ENCODE data around the gene ZNF575. TPM values are rescaled to one million over a fixed set of nuclear protein-coding genes. Genes with fewer than 3 reads are reported as not detected.

The ZNF575 gene
- total and polyA plus RNA-seq, 4 experiments from 2014 or later: 2.1 to 11.8 (median 7.3) TPM

DNA sequence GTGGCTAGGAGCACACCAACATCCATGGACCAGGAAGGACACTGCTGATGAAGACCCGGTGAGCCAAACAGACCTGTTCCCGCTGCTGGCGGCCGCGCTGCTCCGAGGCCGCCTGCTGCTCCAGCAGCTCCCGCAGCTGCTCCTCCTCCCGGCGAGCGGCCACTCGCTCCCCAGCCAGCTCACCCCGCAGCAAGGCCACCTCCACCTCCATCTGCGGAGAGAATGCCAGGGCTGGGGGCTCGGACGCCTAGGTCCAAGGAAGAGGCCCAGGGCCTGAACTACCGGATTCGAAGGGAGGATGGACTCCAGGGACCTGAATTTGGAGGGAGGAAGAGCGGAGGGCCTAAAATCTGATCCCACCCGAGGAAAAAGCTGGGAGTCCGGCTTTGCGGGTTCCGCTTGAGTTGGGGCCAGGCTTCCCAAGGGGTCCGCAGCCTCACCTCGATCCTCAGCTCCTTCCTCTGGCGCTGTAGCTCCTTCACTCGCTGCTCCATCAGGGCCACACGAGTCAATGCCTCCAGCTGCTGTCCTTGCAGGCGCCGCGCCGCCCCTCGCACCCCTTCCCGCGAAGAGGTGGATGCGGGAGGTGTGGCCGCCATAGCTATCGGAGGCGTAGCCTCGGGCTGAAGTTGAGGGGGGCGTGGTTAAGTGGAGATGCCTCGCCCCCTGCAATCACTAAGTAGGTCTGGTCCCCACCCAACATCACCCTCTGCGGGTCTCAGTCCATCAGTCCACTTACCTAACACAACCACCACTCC lies 31.1 kb upstream of the ZNF575 start:
- Mint-ChIP-seq H3K9me3 (no peaks in the 10 kb centered on the region), H3K36me3 (peaks cover 18 to 38% of the 10 kb centered on the region in 2 donors), H3K4me1 (peaks cover 19 to 51% (median 36%) of the 10 kb centered on the region in 4 donors), H3K27ac (peak overlapping the region in 4 of 7 donors; percentile 22 to 98 (median 42)), H3K27me3 (no peaks in the 10 kb centered on the region), H3K4me3 (peak overlapping the region in 1 of 8 donors; percentile 46)
- Histone ChIP-seq H3K36me3 (ENCODE audit: insufficient read depth, low read length) (no peaks in the 10 kb centered on the region), H3K27me3 (ENCODE audit: insufficient read depth, low read length) (no peaks in the 10 kb centered on the region), H3K4me3 (ENCODE audit: low read length in 2 of 2) (no peak overlapping the region), H3K27ac (ENCODE audit: low read depth, low read length) (no peak overlapping the region), H3K4me1 (ENCODE audit: insufficient read depth, low read length) (peaks cover 22% of the 10 kb centered on the region), H3K9me3 (ENCODE audit: control insufficient read depth in 1 of 2, low read length in 2 of 2) (no peaks in the 10 kb centered on the region)
- ChIA-PET CTCF (ENCODE audit: partially characterized antibody) (interaction anchor here (0.5 to 2.3 kb wide), 6 partner anchors 12 to 68 kb away, joined by 3 to 12 read pairs (median 3); partner anchors contain the start of gene ZNF575), POLR2A (ENCODE audit: partially characterized antibody) (interaction anchor here (0.6 to 4.7 kb wide), 4 partner anchors 9 to 118 kb away, joined by 3 to 107 read pairs (median 3); partner anchors contain the start of genes LYPD3 and ZNF428)
- no peak for DNase-seq
- intact Hi-C loops (cut with micrococcal nuclease): no loop called here

DNA sequence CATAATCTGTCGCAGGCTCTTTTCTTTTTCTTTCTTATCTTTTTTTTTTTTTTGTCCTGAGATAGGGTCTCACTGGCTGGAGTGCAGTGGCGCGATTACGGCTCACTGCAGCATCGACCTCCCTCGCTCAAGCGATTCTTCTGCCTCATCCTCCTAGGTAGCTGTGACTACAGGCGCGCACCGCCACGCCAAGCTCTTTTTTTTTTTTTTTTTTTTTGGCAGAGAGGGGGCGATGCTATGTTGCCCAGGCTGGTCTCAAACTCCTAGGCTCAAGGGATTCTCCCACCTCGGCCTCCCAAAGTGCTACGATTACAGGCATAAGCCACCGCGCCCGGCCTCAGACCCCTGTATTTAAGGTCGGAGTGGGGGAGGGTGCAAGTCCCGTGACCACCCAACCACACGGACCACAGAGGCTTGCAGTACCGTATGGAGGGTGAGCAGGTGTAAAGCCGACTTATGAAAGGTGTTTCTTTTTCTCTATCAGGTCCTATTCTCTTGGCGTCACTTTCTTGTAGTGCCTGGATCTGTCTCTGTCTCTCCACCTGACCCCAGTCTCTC lies 30.5 kb upstream of the ZNF575 start:
- CTCF ChIA-PET (ENCODE audit: partially characterized antibody): interaction anchor here (0.5 to 2.9 kb wide), 4 partner anchors 30 to 68 kb away, joined by 3 to 19 read pairs (median 8); partner anchors contain the start of genes LYPD3 and ZNF575
- Histone ChIP-seq H3K27ac (ENCODE audit: low read depth, low read length) (no peak overlapping the region), H3K27me3 (ENCODE audit: insufficient read depth, low read length) (no peaks in the 10 kb centered on the region), H3K9me3 (ENCODE audit: control insufficient read depth in 1 of 2, low read length in 2 of 2) (no peaks in the 10 kb centered on the region), H3K4me1 (ENCODE audit: insufficient read depth, low read length) (peaks cover 22% of the 10 kb centered on the region), H3K36me3 (ENCODE audit: insufficient read depth, low read length) (no peaks in the 10 kb centered on the region), H3K4me3 (ENCODE audit: low read length in 2 of 2) (no peak overlapping the region)
- peaks cover 15 to 37% of the 10 kb centered on the region in 2 donors for H3K36me3 Mint-ChIP-seq
- peaks cover 19 to 51% (median 36%) of the 10 kb centered on the region in 4 donors for H3K4me1 Mint-ChIP-seq
- POLR2A ChIA-PET (ENCODE audit: partially characterized antibody): interaction anchor here (0.6 to 4.7 kb wide), 4 partner anchors 9 to 117 kb away, joined by 3 to 107 read pairs (median 3); partner anchors contain the start of genes LYPD3 and ZNF428
- no peak for DNase-seq
- no peaks in the 10 kb centered on the region for H3K9me3 Mint-ChIP-seq
- H3K4me3 Mint-ChIP-seq: peak overlapping the region; percentile 31 to 98 (median 92)
- no peaks in the 10 kb centered on the region for H3K27me3 Mint-ChIP-seq
- peak overlapping the region; percentile 95 to 100 (median 98) for H3K27ac Mint-ChIP-seq
- intact Hi-C loops (cut with micrococcal nuclease): no loop called here

DNA sequence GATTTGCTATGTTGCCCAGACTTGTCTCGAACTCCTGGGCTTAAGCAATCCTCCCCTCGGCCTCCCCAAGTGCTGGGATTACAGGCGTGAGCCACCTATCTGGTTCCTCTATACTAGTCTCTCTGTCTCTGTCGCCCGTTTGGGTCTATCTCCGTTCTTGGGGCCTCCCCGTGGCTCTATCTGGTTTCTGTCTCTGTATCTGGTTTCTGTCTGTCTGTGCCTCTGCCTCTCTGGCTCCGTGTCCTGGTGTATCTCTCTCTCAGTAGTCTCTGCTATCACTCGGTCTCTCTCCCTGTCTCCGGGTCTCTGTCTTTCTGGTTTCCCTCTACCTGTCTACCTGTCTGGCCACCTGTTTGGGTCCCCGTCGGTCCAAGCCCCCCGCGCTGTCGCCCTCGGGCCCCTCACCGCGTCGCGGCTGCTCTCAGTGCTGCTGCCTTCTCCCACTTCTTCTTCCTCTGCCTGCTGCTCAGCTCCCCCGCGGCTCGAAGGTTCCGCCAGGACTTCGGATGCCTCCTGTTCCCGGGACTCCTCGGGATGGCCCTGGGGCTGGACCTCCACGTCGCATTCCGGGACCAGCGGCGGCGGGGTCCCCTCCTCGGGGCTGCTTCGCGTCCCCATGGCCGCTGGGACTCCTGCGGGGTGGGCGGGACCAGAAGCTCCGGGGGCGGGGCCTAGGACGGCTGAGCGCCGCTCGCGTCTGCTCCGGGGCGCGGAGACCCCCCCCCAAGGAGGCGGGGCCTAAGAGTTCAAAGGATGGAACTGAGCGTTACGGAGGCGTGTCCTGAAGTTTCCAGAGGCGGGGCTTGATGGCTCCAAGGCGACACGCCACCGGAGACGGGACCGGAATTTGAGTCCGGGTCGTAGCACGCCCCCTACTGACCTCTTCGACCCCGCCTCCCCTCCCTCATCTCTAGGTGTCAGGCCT lies 29.2 kb upstream of the ZNF575 start:
- Histone ChIP-seq H3K4me1 (ENCODE audit: insufficient read depth, low read length) (peaks cover 22% of the 10 kb centered on the region), H3K4me3 (ENCODE audit: low read length in 2 of 2) (peak overlapping the region; percentile 73 to 74), H3K9me3 (ENCODE audit: control insufficient read depth in 1 of 2, low read length in 2 of 2) (no peaks in the 10 kb centered on the region), H3K27ac (ENCODE audit: low read depth, low read length) (peak overlapping the region; percentile 89), H3K27me3 (ENCODE audit: insufficient read depth, low read length) (no peaks in the 10 kb centered on the region), H3K36me3 (ENCODE audit: insufficient read depth, low read length) (peaks cover 10% of the 10 kb centered on the region)
- POLR2A ChIA-PET (ENCODE audit: partially characterized antibody): interaction anchor here (0.6 to 4.7 kb wide), 31 partner anchors 9 to 250 kb away, joined by 3 to 107 read pairs (median 5); partner anchors contain the start of genes IRGQ, LYPD3, SMG9 and ZNF575
- Mint-ChIP-seq H3K27me3 (no peaks in the 10 kb centered on the region), H3K36me3 (peaks cover 19 to 34% of the 10 kb centered on the region in 2 donors), H3K4me3 (peak overlapping the region; percentile 91 to 98 (median 94)), H3K27ac (peak overlapping the region; percentile 95 to 100 (median 98)), H3K9me3 (no peaks in the 10 kb centered on the region), H3K4me1 (peaks cover 16 to 51% (median 34%) of the 10 kb centered on the region in 4 donors)
- CTCF ChIA-PET (ENCODE audit: partially characterized antibody): interaction anchor here (0.6 to 3.9 kb wide), 12 partner anchors 9 to 90 kb away, joined by 3 to 34 read pairs (median 4); partner anchors contain the start of gene LYPD3
- intact Hi-C loops (cut with micrococcal nuclease): loop anchor here (1.0 to 2.0 kb wide), 6 partner anchors 15 to 72 kb away; partner anchors contain the start of genes PINLYP, XRCC1 and ZNF575
- DNase-seq: peak; percentile 96 to 99 (median 97)

DNA sequence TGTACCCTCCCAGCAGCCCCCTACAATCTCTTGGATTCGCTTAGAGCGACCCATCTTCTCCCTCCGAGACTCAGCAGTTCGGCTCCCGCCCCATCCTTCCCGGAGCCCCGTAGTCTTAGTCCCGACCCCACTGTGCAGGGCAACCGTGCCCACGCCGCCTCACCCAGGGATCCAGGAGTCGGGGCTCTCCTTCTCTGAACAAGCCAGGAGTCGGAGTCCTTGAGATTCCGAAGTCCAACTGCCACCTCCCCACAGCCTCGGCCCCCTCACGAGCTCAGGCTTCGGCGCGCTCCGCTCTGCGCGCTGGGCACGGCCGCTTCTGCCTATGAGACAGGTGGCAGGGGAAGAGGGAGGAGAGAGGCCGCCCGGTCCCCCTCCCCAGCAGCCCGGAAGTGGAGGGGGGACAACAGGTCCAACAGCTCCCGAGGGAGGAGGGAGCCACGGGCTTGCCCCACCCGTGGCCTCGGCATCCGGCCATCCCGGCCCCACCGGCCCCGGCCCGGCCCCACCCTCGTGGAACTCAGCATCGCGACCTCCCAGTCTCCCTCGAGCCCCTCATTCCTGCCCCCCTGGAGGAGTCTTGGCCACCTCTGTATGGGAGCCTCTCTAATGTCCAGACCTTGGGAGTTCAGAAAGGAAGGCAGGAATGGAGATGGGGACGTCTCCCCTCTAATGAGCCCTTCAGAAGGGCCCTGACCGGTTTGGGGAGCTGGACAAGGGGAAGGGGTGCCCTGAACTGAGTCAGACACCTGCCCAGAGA lies 28.4 kb upstream of the ZNF575 start, which contains the start of gene PHLDB3:
Gene PHLDB3 (minus strand): TSS at position 321 of the 760 bp plus-strand sequence. CDS start 628 bp downstream, outside the sequence.
- Histone ChIP-seq H3K27ac (ENCODE audit: low read depth, low read length) (peak within 1 kb of the TSS; percentile 89), H3K9me3 (ENCODE audit: control insufficient read depth in 1 of 2, low read length in 2 of 2) (no peaks in the 10 kb centered on the region), H3K36me3 (ENCODE audit: insufficient read depth, low read length) (peaks cover 11% of the 10 kb centered on the region), H3K27me3 (ENCODE audit: insufficient read depth, low read length) (no peaks in the 10 kb centered on the region), H3K4me3 (ENCODE audit: low read length in 2 of 2) (peak within 1 kb of the TSS; percentile 73 to 74), H3K4me1 (ENCODE audit: insufficient read depth, low read length) (peaks cover 22% of the 10 kb centered on the region)
- peak in 1 of 5 donors; percentile 47 for DNase-seq
- Mint-ChIP-seq H3K9me3 (peaks cover 0 to 2% (median 0%) of the 10 kb centered on the region in 8 donors), H3K27ac (peak within 1 kb of the TSS; percentile 95 to 100 (median 98)), H3K4me1 (peaks cover 17 to 47% (median 31%) of the 10 kb centered on the region in 4 donors), H3K27me3 (no peaks in the 10 kb centered on the region), H3K4me3 (peak within 1 kb of the TSS; percentile 91 to 98 (median 94)), H3K36me3 (peaks cover 16 to 32% of the 10 kb centered on the region in 2 donors)
- ChIA-PET POLR2A (ENCODE audit: partially characterized antibody) (interaction anchor here (0.7 to 4.7 kb wide), 32 partner anchors 10 to 250 kb away, joined by 3 to 107 read pairs (median 4); partner anchors contain the start of genes IRGQ, LYPD3, SMG9 and ZNF575), CTCF (ENCODE audit: partially characterized antibody) (interaction anchor here (0.6 to 3.9 kb wide), 11 partner anchors 8 to 90 kb away, joined by 3 to 34 read pairs (median 4); partner anchors contain the start of gene LYPD3)
- intact Hi-C loops (cut with micrococcal nuclease): loop anchor here (1.0 to 2.0 kb wide), 6 partner anchors 14 to 71 kb away; partner anchors contain the start of genes PINLYP, XRCC1 and ZNF575

DNA sequence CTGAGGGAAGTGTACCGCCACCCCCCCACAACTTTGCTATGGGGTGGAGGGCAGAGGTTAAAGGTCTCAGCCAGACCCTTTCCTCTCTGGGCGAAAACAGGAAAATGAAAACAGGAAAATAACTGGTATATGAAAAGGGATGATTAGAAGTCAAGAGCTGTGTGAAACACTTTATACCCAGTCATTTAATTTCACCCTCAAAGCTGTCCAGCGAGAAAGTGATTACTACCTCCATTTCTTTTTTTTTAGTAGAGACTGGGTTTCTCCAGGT lies 27.9 kb upstream of the ZNF575 start:
- Mint-ChIP-seq H3K4me1 (peaks cover 17 to 47% (median 31%) of the 10 kb centered on the region in 4 donors), H3K27ac (peak overlapping the region; percentile 87 to 99 (median 93)), H3K9me3 (peaks cover 0 to 2% (median 0%) of the 10 kb centered on the region in 8 donors), H3K4me3 (peak overlapping the region; percentile 4 to 74 (median 53)), H3K36me3 (peaks cover 20 to 37% of the 10 kb centered on the region in 2 donors), H3K27me3 (no peaks in the 10 kb centered on the region)
- intact Hi-C loops (cut with micrococcal nuclease): loop anchor here (2.0 kb wide), 2 partner anchors 14 to 28 kb away; partner anchors contain the start of gene ZNF575
- Histone ChIP-seq H3K9me3 (ENCODE audit: control insufficient read depth in 1 of 2, low read length in 2 of 2) (no peaks in the 10 kb centered on the region), H3K36me3 (ENCODE audit: insufficient read depth, low read length) (peaks cover 16% of the 10 kb centered on the region), H3K4me3 (ENCODE audit: low read length in 2 of 2) (no peak overlapping the region), H3K27ac (ENCODE audit: low read depth, low read length) (peak overlapping the region; percentile 89), H3K27me3 (ENCODE audit: insufficient read depth, low read length) (no peaks in the 10 kb centered on the region), H3K4me1 (ENCODE audit: insufficient read depth, low read length) (peaks cover 22% of the 10 kb centered on the region)
- no peak for DNase-seq
- ChIA-PET CTCF (ENCODE audit: partially characterized antibody) (interaction anchor here (0.6 to 3.9 kb wide), 9 partner anchors 8 to 114 kb away, joined by 3 to 34 read pairs (median 5); partner anchors contain the start of gene LYPD3), POLR2A (ENCODE audit: partially characterized antibody) (interaction anchor here (0.7 to 4.7 kb wide), 21 partner anchors 10 to 163 kb away, joined by 3 to 107 read pairs (median 8); partner anchors contain the start of genes LYPD3 and ZNF575)

Measured in CD4-positive, alpha-beta memory T cell (primary cell).